Panc1 (cell line): ENCODE results near the gene AGBL1. TPM values are rescaled to one million over a fixed set of nuclear protein-coding genes. Genes with fewer than 3 reads are reported as not detected.
"Not testable (repeated sequence)": the region's sequence is repeated elsewhere in the genome, so short reads cannot be mapped to it uniquely, and the experiment has no call there.

Source experiments
- ATAC-seq: fragments of 200-7000 bp; cut with Tn5 transposase; 2 replicates; pipeline ENCODE4 v1.9.1; 2020; ENCODE audit warnings: mild to moderate bottlenecking, moderate library complexity
- BruUV-seq: library from RNA; stranded (reverse); fragments of 400-500 nt; replicated peaks from 2 replicates; lab custom pipeline; 2021; lab: Mats Ljungman, UMichigan
- CTCF ChIA-PET: fragments of 300-600 bp; sonication (Branson Sonifier 250); formaldehyde crosslinking; loops from one replicate; lab custom pipeline; 2022; ENCODE audit warnings: antibody characterized with exemption; lab: Charles Lee
- POLR2A ChIA-PET: fragments of 300-600 bp; sonication (Branson Sonifier 250); formaldehyde crosslinking; loops from one replicate; lab custom pipeline; 2022; ENCODE audit warnings: antibody characterized with exemption; lab: Charles Lee
- DNase-seq: peaks from one replicate; pipeline ENCODE4 v3.0.0-alpha.2; 2010; ENCODE audit warnings: low read depth, low spot score
- H3K27ac ChIP-seq: 2 replicates; pipeline ENCODE4 v1.5.1; 2011; ENCODE audit warnings: mild to moderate bottlenecking, low read length, inconsistent platforms
- H3K27me3 ChIP-seq: fragments of 200-500 bp; sonication (Bioruptor generic); 2 replicates; pipeline ENCODE4 v1.6.0; 2014; ENCODE audit warnings: low read length, inconsistent platforms; ENCODE audit not compliant: control insufficient read depth, insufficient read depth
- H3K36me3 ChIP-seq: fragments of 200-500 bp; sonication (Bioruptor generic); 2 replicates; pipeline ENCODE4 v1.5.1; 2014; ENCODE audit warnings: inconsistent platforms, mild to moderate bottlenecking, low read length, moderate library complexity; ENCODE audit not compliant: control insufficient read depth, insufficient read depth
- H3K4me1 ChIP-seq: 2 replicates; pipeline ENCODE4 v1.5.1; 2011; ENCODE audit warnings: inconsistent platforms, mild to moderate bottlenecking, low read length, moderate library complexity; ENCODE audit not compliant: control insufficient read depth, insufficient read depth
- H3K4me3 ChIP-seq, 2 experiments: 2 replicates each; pipeline ENCODE4 v1.5.1; 2011 to 2012; ENCODE audit warnings: low read depth in 2 of 2, low read length in 2 of 2, mild to moderate bottlenecking in 2 of 2, inconsistent platforms in 1 of 2, moderate library complexity in 1 of 2
- H3K9me3 ChIP-seq: fragments of 200-500 bp; sonication (Bioruptor generic); 2 replicates; pipeline ENCODE4 v1.5.1; 2014; ENCODE audit warnings: low read depth, mild to moderate bottlenecking, inconsistent platforms, low read length, moderate library complexity; ENCODE audit not compliant: control insufficient read depth, insufficient read depth
- POLR2AphosphoS5 ChIP-seq: IDR thresholded peaks from 2 replicates; pipeline ENCODE4 v1.6.1; 2012; ENCODE audit warnings: mild to moderate bottlenecking, low read depth, low read length, moderate library complexity
- REST ChIP-seq, 2 experiments: IDR thresholded peaks; 2 replicates each; pipeline ENCODE4 v1.6.1; 2011 to 2012; ENCODE audit warnings: low read depth in 2 of 2, control low read depth in 1 of 2, low read length in 1 of 2, mild to moderate bottlenecking in 1 of 2, moderate library complexity in 1 of 2; ENCODE audit not compliant: insufficient read depth in 1 of 2
- SIN3A ChIP-seq: IDR thresholded peaks from 2 replicates; pipeline ENCODE4 v1.6.1; 2012; ENCODE audit warnings: low read depth, mild to moderate bottlenecking, low read length, moderate library complexity, borderline replicate concordance; ENCODE audit not compliant: insufficient read depth
- TCF7L2 ChIP-seq: IDR thresholded peaks from 2 replicates; pipeline ENCODE4 v1.6.1; 2011; ENCODE audit warnings: mild to moderate bottlenecking, low read depth, low read length, inconsistent platforms
- in situ Hi-C: cut with HindIII; loops from 2 replicates; pipeline ENCODE4 v1.10.0; 2016; ENCODE audit warnings: low sequenced_read_pairs, low pct_unique_long_range_greater_than_20kb
- intact Hi-C: fragments of 100-400 bp; cut with micrococcal nuclease; formaldehyde crosslinking; loops from one replicate; pipeline ENCODE4 v1.10.0; 2022; ENCODE audit not compliant: unreplicated experiment
- total RNA-seq: library from RNA; stranded (reverse); gene quantifications from one replicate; pipeline ENCODE4 v1.2.1, GENCODE V29; 2021; ENCODE audit not compliant: unreplicated experiment
- TF ChIP-seq, protein P1 (sequence below): fragments of 450-650 bp; IDR thresholded peaks from 2 replicates; pipeline ENCODE4 v1.5.1; 2017; ENCODE audit warnings: mild to moderate bottlenecking

Gene AGBL1
- total RNA-seq, 1 experiment from 2014 or later: not detected

- no peak for ATAC-seq
- intact Hi-C loops (no loop called here), in situ Hi-C loops (no loop called here)
- Histone ChIP-seq H3K9me3 (no peaks in the 10 kb centered on the region), H3K4me1 (no peaks in the 10 kb centered on the region), H3K27me3 (peaks cover 4% of the 10 kb centered on the region; the same call in 1 of the 2 replicates), H3K36me3 (no peaks in the 10 kb centered on the region), H3K27ac (no peak overlapping the region), H3K4me3 (no peak overlapping the region)
- TF ChIP-seq, protein P1, sequence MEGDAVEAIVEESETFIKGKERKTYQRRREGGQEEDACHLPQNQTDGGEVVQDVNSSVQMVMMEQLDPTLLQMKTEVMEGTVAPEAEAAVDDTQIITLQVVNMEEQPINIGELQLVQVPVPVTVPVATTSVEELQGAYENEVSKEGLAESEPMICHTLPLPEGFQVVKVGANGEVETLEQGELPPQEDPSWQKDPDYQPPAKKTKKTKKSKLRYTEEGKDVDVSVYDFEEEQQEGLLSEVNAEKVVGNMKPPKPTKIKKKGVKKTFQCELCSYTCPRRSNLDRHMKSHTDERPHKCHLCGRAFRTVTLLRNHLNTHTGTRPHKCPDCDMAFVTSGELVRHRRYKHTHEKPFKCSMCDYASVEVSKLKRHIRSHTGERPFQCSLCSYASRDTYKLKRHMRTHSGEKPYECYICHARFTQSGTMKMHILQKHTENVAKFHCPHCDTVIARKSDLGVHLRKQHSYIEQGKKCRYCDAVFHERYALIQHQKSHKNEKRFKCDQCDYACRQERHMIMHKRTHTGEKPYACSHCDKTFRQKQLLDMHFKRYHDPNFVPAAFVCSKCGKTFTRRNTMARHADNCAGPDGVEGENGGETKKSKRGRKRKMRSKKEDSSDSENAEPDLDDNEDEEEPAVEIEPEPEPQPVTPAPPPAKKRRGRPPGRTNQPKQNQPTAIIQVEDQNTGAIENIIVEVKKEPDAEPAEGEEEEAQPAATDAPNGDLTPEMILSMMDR: peak; percentile 24; the same call in 1 of the 2 replicates
- no peak for TF ChIP-seq SIN3A
- CTCF ChIA-PET: no interaction called here
- no peak for DNase-seq
- no TSS peak for BruUV-seq
- POLR2A ChIA-PET: no interaction called here
Measured at GRCh38 chr15:86115145-86115801, 35.6 kb downstream of the AGBL1 start.

- BruUV-seq: no TSS peak
- intact Hi-C loops: no loop called here
- POLR2A ChIA-PET: no interaction called here
- Histone ChIP-seq H3K4me3 (no peak overlapping the region), H3K9me3 (no peaks in the 10 kb centered on the region), H3K27me3 (no peaks in the 10 kb centered on the region), H3K4me1 (no peaks in the 10 kb centered on the region), H3K27ac (no peak overlapping the region), H3K36me3 (no peaks in the 10 kb centered on the region)
- DNase-seq: no peak
- in situ Hi-C loops: no loop called here
- no peak for ATAC-seq
- TF ChIP-seq, protein P1: no peak
- TF ChIP-seq SIN3A: no peak
- TF ChIP-seq TCF7L2: no peak
- no peak for TF ChIP-seq REST (IDR thresholded peaks at IDR 0.05; ENCODE audit: insufficient read depth in 1 of 2, low read depth in 2 of 2, low read length in 1 of 2)
- TF ChIP-seq POLR2AphosphoS5: no peak
- CTCF ChIA-PET: no interaction called here
Measured at GRCh38 chr15:86121568-86122225, 42.0 kb downstream of the AGBL1 start.

- H3K4me1 ChIP-seq, H3K27ac ChIP-seq, H3K36me3 ChIP-seq, H3K9me3 ChIP-seq, ATAC-seq, H3K4me3 ChIP-seq, in situ Hi-C loops, CTCF ChIA-PET, DNase-seq, POLR2A ChIA-PET, intact Hi-C loops, H3K27me3 ChIP-seq, BruUV-seq: not testable (repeated sequence)
Measured at GRCh38 chr15:86122691-86123391, 43.2 kb downstream of the AGBL1 start.
